Ureter (tissue), 1 donor: ENCODE results near the gene SHISAL1. TPM values are rescaled to one million over a fixed set of nuclear protein-coding genes. Genes with fewer than 3 reads are reported as not detected.
"Not testable (repeated sequence)": the region's sequence is repeated elsewhere in the genome, so short reads cannot be mapped to it uniquely, and the experiment has no call there.

Experiments
- DNase-seq: peaks from one replicate; pipeline ENCODE4 v3.0.0-alpha.2; 2020; ENCODE audit warnings: low spot score
- total RNA-seq: library from RNA; stranded (reverse); gene quantifications from one replicate; pipeline ENCODE4 v1.2.4, GENCODE V29; 2023
- donor health status: DM: yes; HTN: yes; CAD: no.

The SHISAL1 gene
- total RNA-seq, 1 donor from 2014 or later = 4.0 TPM

GRCh38 chr22:44261164-44261860 lies 51.4 kb downstream of the SHISAL1 start:
- peak; percentile 18 for DNase-seq

- peak; percentile 35 for DNase-seq
Measured at GRCh38 chr22:44260216-44261035, 52.3 kb downstream of the SHISAL1 start.

- DNase-seq = peak; percentile 20
Measured at GRCh38 chr22:44259366-44260215, 53.2 kb downstream of the SHISAL1 start.

- DNase-seq = no peak
Measured at GRCh38 chr22:44256556-44257485, 55.9 kb downstream of the SHISAL1 start.

GRCh38 chr22:44256085-44256484 lies 56.7 kb downstream of the SHISAL1 start:
- DNase-seq = no peak

- DNase-seq = no peak
Measured at GRCh38 chr22:44254811-44255210, 57.9 kb downstream of the SHISAL1 start.

- DNase-seq = no peak
Measured at GRCh38 chr22:44249376-44250147, 63.2 kb downstream of the SHISAL1 start.

- no peak for DNase-seq
Measured at GRCh38 chr22:44248926-44249325, 63.8 kb downstream of the SHISAL1 start.

- DNase-seq = no peak
Measured at GRCh38 chr22:44247923-44248892, 64.5 kb downstream of the SHISAL1 start.

- no peak for DNase-seq
Measured at GRCh38 chr22:44247346-44247745, 65.4 kb downstream of the SHISAL1 start.

GRCh38 chr22:44246615-44247326 lies 66.0 kb downstream of the SHISAL1 start:
- DNase-seq = no peak

- no peak for DNase-seq
Measured at GRCh38 chr22:44245867-44246266, 66.9 kb downstream of the SHISAL1 start.

GRCh38 chr22:44245438-44245837 lies 67.3 kb downstream of the SHISAL1 start:
- DNase-seq = no peak

GRCh38 chr22:44244265-44244822 lies 68.4 kb downstream of the SHISAL1 start:
- no peak for DNase-seq

GRCh38 chr22:44243761-44244160 lies 69.0 kb downstream of the SHISAL1 start:
- DNase-seq = no peak

GRCh38 chr22:44242946-44243724 lies 69.6 kb downstream of the SHISAL1 start:
- DNase-seq = no peak

GRCh38 chr22:44241121-44241520 lies 71.6 kb downstream of the SHISAL1 start:
- not testable (repeated sequence) for DNase-seq
